Endothelial cell (in vitro differentiated cells): Measurements from ENCODE around the gene PCNX3. TPM values are rescaled to one million over a fixed set of nuclear protein-coding genes. Genes with fewer than 3 reads are reported as not detected.

Source experiments
- DNase-seq: peaks from one replicate; pipeline ENCODE4 v3.0.0; 2021; ENCODE audit warnings: low spot score
- H3K27ac Mint-ChIP-seq: one replicate; pipeline ENCODE4 v1.8.0; 2021; ENCODE audit warnings: mixed read lengths, inconsistent platforms; ENCODE audit not compliant: unreplicated experiment
- H3K27me3 Mint-ChIP-seq: one replicate; pipeline ENCODE4 v1.8.0; 2021; ENCODE audit warnings: mild to moderate bottlenecking, moderate library complexity, mixed read lengths, inconsistent platforms; ENCODE audit not compliant: unreplicated experiment
- H3K36me3 Mint-ChIP-seq: one replicate; pipeline ENCODE4 v1.8.0; 2021; ENCODE audit warnings: mild to moderate bottlenecking, low read depth, mixed read lengths, inconsistent platforms; ENCODE audit not compliant: unreplicated experiment
- H3K4me1 Mint-ChIP-seq: one replicate; pipeline ENCODE4 v1.8.0; 2021; ENCODE audit warnings: mild to moderate bottlenecking, mixed read lengths, inconsistent platforms; ENCODE audit not compliant: unreplicated experiment
- H3K4me3 Mint-ChIP-seq: one replicate; pipeline ENCODE4 v1.8.0; 2021; ENCODE audit warnings: mild to moderate bottlenecking, mixed read lengths, inconsistent platforms; ENCODE audit not compliant: unreplicated experiment
- H3K9me3 Mint-ChIP-seq: one replicate; pipeline ENCODE4 v1.8.0; 2021; ENCODE audit warnings: mixed read lengths, inconsistent platforms; ENCODE audit not compliant: unreplicated experiment
- total RNA-seq: library from RNA; stranded (reverse); fragmentation: NEBNext Ultra II Directional; extraction: Animal tissue kit (Norgen Biotek cat#: 25700); gene quantifications from one replicate; pipeline ENCODE4 v1.2.1, GENCODE V29; 2021; ENCODE audit not compliant: unreplicated experiment
- TF ChIP-seq, protein P1 (sequence below): fragments of 200-600 bp; sonication (generic); IDR thresholded peaks from one replicate; pipeline ENCODE4 v1.5.0; 2021; ENCODE audit warnings: antibody characterized with exemption; ENCODE audit not compliant: unreplicated experiment

PCNX3 gene
- total RNA-seq, 1 donor from 2014 or later = 76.1 TPM

DNA sequence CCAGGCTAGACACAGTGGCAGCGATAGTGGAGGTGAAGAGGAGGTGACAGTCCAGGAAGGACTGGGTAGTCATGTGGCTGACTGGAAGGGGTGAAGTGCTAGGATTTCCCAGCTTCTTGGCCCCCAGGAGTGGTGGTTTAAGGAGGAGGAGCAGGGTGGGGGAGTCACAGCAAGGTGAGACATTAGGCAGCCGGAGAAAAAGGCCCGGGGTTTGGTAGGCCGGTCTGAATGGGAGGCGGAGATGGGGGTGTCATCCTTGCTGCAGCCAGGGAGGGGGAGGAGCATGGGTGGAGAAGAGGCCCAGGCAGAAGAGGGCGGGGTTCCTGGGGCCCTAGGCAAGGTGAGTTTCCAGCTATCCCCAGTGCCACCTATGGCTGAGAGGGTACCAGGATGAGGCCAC is 28.4 kb downstream of the PCNX3 start:
- Mint-ChIP-seq H3K4me1 (peaks cover 54% of the 10 kb centered on the region), H3K9me3 (no peaks in the 10 kb centered on the region), H3K27ac (no peak overlapping the region), H3K27me3 (peaks cover 24% of the 10 kb centered on the region), H3K4me3 (peak overlapping the region; percentile 81), H3K36me3 (peaks cover 33% of the 10 kb centered on the region)
- TF ChIP-seq, protein P1, sequence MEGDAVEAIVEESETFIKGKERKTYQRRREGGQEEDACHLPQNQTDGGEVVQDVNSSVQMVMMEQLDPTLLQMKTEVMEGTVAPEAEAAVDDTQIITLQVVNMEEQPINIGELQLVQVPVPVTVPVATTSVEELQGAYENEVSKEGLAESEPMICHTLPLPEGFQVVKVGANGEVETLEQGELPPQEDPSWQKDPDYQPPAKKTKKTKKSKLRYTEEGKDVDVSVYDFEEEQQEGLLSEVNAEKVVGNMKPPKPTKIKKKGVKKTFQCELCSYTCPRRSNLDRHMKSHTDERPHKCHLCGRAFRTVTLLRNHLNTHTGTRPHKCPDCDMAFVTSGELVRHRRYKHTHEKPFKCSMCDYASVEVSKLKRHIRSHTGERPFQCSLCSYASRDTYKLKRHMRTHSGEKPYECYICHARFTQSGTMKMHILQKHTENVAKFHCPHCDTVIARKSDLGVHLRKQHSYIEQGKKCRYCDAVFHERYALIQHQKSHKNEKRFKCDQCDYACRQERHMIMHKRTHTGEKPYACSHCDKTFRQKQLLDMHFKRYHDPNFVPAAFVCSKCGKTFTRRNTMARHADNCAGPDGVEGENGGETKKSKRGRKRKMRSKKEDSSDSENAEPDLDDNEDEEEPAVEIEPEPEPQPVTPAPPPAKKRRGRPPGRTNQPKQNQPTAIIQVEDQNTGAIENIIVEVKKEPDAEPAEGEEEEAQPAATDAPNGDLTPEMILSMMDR = no peak
- DNase-seq = no peak

DNA sequence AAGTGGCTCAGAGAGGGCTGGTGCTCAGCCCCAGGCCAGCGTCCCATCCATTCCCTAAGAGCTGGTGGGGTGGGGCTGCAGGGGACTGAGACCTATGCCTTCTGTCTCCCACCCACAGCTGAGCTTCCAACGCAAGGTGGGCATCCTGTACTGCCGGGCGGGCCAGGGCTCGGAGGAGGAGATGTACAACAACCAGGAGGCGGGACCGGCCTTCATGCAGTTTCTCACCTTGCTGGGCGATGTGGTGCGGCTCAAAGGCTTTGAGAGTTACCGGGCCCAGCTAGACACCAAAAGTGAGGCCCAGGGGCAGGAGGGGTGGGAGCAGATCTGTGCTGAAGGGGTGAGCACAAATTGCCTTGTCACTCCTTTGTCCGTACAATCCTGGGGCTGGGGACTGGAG is 29.3 kb downstream of the PCNX3 start:
- DNase-seq = no peak
- H3K9me3 Mint-ChIP-seq = no peaks in the 10 kb centered on the region
- peaks cover 49% of the 10 kb centered on the region for H3K4me1 Mint-ChIP-seq
- no peak overlapping the region for H3K4me3 Mint-ChIP-seq
- peak overlapping the region; percentile 48 for H3K27ac Mint-ChIP-seq
- TF ChIP-seq, protein P1 = no peak
- peaks cover 20% of the 10 kb centered on the region for H3K27me3 Mint-ChIP-seq
- H3K36me3 Mint-ChIP-seq = peaks cover 34% of the 10 kb centered on the region

DNA sequence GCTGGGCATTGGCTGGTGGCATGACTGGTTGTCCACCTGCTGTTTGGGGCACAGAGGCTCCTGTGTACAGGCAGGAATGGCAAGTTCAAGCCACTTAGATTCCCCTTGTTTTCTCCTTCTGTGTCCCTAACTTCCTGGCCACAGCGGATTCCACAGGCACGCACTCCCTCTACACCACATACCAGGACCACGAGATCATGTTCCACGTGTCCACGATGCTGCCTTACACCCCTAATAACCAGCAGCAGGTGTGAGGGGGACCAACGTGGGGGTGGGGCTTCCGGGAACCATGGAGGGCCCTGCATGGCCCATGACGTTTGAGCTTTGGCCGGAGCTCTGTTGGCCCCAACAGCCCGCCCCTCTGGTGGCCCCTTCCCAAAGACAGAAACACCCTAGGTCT is 30.1 kb downstream of the PCNX3 start:
- peak overlapping the region; percentile 52 for H3K27ac Mint-ChIP-seq
- DNase-seq = no peak
- peaks cover 43% of the 10 kb centered on the region for H3K4me1 Mint-ChIP-seq
- peaks cover 38% of the 10 kb centered on the region for H3K36me3 Mint-ChIP-seq
- H3K4me3 Mint-ChIP-seq = peak overlapping the region; percentile 59
- peaks cover 20% of the 10 kb centered on the region for H3K27me3 Mint-ChIP-seq
- TF ChIP-seq, protein P1 = no peak
- no peaks in the 10 kb centered on the region for H3K9me3 Mint-ChIP-seq

DNA sequence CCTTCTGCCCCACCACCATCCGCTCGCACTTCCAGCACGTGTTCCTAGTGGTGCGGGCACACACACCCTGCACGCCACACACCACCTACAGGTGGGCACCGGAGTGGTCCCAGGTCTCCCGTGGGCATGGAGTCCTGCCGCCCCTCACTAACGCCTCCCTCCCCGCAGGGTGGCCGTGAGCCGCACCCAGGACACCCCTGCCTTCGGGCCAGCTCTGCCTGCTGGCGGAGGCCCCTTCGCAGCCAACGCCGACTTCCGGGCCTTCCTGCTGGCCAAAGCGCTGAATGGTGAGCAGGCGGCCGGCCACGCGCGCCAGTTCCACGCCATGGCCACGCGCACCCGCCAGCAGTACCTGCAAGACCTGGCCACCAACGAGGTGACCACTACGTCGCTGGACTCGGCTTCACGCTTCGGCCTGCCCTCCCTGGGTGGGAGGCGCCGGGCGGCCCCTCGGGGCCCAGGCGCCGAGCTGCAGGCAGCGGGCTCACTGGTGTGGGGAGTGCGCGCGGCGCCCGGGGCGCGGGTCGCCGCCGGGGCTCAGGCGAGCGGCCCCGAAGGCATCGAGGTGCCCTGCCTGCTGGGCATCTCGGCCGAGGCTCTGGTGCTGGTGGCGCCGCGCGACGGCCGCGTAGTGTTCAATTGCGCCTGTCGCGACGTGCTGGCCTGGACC is 30.8 kb downstream of the PCNX3 start:
- Mint-ChIP-seq H3K9me3 (no peaks in the 10 kb centered on the region), H3K27me3 (peaks cover 24% of the 10 kb centered on the region), H3K4me3 (no peak overlapping the region), H3K27ac (no peak overlapping the region), H3K36me3 (peaks cover 39% of the 10 kb centered on the region), H3K4me1 (peaks cover 44% of the 10 kb centered on the region)
- TF ChIP-seq, protein P1 = no peak
- DNase-seq = no peak

DNA sequence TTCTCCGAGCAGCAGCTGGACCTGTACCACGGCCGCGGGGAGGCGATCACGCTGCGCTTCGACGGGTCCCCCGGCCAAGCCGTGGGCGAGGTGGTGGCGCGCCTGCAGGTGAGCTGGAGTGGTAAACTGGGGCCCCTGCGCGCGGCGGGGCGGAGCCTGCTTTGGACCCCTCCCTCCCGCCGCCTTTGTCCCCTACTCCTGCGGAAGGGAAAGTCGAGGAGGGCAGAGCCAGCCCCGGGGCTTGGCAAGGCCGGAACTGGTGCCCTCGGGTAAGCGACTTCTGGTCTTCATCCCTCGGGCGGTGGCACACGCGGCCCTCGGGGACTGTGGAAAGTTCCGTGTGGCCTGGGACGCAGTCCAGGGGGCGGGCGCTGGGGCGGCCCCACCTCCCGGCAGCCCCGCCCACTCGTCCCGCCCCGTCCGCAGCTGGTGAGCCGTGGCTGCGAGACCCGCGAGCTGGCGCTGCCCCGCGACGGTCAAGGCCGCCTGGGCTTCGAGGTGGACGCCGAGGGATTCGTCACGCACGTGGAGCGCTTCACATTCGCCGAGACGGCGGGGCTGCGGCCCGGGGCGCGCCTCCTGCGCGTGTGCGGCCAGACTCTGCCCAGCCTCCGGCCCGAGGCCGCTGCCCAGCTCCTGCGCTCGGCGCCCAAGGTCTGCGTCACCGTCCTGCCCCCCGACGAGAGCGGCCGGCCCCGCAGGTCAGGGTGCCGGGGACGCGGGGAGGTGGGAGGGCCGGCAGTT is 31.6 kb downstream of the PCNX3 start:
- TF ChIP-seq, protein P1 = no peak
- H3K27me3 Mint-ChIP-seq = peaks cover 28% of the 10 kb centered on the region
- peak; percentile 60 for DNase-seq
- peaks cover 42% of the 10 kb centered on the region for H3K36me3 Mint-ChIP-seq
- H3K27ac Mint-ChIP-seq = no peak overlapping the region
- H3K4me3 Mint-ChIP-seq = no peak overlapping the region
- no peaks in the 10 kb centered on the region for H3K9me3 Mint-ChIP-seq
- peaks cover 44% of the 10 kb centered on the region for H3K4me1 Mint-ChIP-seq
